GM20000 (cell line): Measurements from ENCODE around the gene RPL5.

Source experiments
- DNase-seq: peaks from one replicate; pipeline ENCODE4 v3.0.0; 2012; ENCODE audit warnings: low spot score
- TF ChIP-seq, protein P1 (sequence below): IDR thresholded peaks from 2 replicates; pipeline ENCODE4 v1.5.1; 2012; ENCODE audit warnings: mild to moderate bottlenecking, control low read depth; ENCODE audit errors: extremely low read depth, missing control alignments

Gene RPL5

DNA sequence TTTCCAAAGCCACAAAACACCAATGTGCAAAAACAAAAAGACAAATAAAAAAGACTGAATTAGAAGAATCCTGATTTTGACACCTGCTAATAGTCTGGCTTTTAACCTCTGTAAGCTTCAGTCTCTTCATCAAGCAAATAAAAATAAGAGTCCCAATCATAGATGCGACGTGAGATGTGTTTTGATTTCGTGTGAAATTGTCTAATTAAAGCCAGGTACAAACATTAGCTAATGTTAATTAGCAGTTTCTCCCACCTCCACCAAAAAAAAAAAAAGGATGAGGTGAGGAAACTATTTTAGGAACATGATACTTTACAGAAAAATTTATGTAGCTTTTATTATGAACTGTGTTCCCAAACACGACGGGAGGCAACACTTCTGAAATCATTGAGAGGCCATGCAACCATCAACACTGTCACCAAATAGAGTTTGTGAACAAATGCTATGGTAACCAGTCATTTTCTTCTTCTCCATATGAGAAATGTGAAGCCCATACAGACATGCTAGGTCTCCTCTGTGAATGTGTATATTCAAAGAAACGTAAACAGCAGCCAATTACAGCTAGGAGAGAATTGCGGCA, 40.3 kb upstream of the RPL5 start:
- no peak for DNase-seq
- TF ChIP-seq, protein P1, sequence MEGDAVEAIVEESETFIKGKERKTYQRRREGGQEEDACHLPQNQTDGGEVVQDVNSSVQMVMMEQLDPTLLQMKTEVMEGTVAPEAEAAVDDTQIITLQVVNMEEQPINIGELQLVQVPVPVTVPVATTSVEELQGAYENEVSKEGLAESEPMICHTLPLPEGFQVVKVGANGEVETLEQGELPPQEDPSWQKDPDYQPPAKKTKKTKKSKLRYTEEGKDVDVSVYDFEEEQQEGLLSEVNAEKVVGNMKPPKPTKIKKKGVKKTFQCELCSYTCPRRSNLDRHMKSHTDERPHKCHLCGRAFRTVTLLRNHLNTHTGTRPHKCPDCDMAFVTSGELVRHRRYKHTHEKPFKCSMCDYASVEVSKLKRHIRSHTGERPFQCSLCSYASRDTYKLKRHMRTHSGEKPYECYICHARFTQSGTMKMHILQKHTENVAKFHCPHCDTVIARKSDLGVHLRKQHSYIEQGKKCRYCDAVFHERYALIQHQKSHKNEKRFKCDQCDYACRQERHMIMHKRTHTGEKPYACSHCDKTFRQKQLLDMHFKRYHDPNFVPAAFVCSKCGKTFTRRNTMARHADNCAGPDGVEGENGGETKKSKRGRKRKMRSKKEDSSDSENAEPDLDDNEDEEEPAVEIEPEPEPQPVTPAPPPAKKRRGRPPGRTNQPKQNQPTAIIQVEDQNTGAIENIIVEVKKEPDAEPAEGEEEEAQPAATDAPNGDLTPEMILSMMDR, result no peak

DNA sequence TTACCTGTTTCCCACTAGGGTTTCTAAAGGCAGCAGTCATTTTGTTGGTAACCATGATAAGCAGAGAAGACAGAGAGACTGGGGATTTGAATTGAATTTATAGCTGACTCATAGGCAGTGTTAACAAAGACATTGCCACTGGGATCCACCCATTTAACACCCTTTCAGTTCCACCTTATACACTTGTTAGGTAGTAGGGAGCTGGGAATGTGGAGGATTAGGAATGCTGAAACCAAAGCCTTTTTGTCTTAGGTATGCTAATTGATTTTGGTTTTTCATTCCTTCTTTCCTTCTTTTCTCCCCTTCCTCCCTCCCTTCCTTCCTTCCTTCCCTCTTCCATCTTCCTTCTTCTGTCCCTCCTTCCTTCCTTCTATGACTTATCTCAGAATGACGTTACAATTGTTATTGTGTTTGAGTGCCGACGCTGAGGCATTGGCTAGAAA, 39.5 kb upstream of the RPL5 start:
- TF ChIP-seq, protein P1, result no peak
- no peak for DNase-seq

DNA sequence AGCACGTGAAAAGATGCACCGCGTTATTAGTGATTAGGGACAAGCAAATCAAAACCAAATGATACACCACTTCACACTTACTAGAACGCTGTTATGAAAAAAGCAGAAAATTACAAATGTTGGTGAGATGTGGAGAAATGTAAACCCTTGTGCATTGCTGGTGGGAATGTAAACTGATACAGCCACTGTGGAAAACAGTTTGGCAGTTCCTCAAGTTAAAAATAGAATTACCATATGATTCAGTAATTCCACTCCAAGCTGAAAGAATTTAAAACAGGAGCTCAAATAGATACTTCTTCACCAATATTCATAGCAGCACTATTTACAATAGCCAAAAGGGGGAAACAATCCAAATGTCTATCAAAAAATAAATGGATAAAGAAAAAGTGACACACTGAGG, 36.7 kb upstream of the RPL5 start:
- no peak for DNase-seq
- TF ChIP-seq, protein P1, result no peak

DNA sequence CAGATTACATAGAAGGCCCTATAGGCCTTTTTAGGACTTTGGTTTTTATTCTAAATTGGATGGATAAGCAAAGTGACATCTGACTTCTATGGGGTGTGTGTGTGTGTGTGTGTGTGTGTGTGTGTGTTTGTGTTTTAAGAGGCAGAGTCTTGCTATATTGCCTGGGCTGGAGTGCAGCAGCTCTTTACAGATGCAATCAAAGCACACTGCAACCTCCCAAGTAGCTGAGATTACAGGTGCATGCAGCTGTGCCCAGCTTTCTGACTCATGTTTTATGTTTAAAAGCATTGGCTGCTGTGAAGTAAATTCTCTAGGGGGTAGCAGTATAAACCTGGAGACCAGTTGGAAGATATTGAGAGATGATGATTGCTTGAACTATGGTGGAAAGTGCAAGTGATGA, 34.5 kb upstream of the RPL5 start:
- TF ChIP-seq, protein P1, result no peak
- no peak for DNase-seq

DNA sequence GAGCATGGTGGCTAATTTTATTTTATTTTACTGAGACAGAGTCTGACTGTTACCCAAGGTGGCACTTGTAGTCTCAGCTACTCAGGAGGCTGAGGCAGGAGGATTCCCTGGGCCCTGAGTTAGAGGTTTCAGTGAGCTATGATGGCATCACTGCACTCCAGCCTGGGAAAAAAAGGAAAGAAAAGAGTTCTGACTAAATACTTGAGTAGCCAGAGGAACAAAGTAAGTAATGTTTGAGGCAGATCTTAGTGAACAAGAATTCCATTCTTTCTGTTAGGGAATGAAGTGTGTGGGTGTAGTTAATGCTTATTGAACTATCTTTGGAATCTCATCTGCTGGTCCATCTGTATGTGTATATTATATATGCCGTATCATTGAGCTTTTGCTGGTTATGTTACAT, 33.9 kb upstream of the RPL5 start:
- TF ChIP-seq, protein P1, result no peak
- no peak for DNase-seq

DNA sequence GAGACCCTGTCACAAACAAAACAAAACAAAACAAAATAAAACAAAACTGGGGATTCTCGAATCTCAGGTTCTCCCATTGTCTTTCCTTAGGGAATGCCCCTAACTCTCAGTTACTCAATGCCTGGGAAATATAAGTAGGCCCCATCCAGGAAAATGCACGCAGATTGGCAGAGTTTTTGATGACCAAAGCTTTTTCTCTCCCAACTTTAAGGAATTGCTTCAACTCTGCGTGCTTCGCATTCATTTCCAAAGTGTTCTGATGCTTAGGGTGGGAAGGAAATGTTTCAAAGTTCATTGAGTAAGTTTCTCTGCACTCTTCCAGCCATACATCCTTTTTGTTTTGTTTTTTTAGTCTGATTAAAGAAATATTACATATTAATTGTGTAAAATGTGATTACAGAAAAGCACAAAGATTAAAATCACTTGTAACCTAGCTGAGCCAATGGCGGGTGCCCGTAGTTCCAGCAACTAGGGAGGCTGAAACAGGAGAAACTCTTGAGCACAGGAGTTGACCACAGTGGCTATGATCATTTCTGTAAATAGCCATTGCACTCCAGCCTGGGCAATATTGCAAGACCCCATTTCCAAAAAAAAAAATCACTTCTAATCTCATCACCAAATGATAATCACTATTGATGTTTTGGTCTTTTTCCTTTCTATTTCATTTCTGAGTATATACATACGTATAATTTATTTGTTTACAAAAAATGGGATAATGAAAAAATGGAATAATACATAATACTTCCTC, 28.5 kb upstream of the RPL5 start:
- TF ChIP-seq, protein P1, result no peak
- no peak for DNase-seq

DNA sequence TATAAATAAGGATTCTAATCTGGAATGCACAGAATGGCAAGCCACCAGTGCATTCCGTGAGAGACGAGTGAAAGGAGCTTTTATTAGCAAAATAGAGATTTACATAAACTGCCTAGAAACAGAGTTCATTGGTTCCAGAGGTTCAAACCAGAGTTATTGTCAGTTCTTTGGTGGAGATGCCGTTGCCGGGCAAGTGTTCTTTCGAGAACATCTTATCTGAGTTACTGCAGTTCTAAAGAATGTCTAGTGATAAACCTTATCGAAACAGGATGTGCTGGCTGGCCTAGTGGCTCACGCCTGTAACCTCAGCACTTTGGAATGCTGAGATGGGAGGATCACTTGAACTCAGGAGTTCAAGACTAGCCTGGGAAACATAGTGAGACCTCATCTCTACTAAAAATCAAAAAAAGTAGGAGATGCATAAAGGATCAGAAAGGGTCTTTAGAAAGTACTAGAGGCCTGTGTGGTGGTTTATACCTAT, 27.1 kb upstream of the RPL5 start:
- DNase-seq, result peak; percentile 45
- TF ChIP-seq, protein P1, result no peak
